C4-2B (cell line): Measurements from ENCODE around the gene SPTB.

Experiments
- H3K27ac ChIP-seq: fragments of 450-650 bp; 2 replicates; pipeline ENCODE4 v1.5.1; 2017
- CTCF ChIP-seq: fragments of 450-650 bp; conservative IDR thresholded peaks from 2 replicates; pipeline ENCODE4 v1.5.1; 2017; ENCODE audit warnings: mild to moderate bottlenecking
- ZFX ChIP-seq: fragments of 450-650 bp; IDR thresholded peaks from 2 replicates; pipeline ENCODE4 v1.6.1; 2017

SPTB gene

DNA sequence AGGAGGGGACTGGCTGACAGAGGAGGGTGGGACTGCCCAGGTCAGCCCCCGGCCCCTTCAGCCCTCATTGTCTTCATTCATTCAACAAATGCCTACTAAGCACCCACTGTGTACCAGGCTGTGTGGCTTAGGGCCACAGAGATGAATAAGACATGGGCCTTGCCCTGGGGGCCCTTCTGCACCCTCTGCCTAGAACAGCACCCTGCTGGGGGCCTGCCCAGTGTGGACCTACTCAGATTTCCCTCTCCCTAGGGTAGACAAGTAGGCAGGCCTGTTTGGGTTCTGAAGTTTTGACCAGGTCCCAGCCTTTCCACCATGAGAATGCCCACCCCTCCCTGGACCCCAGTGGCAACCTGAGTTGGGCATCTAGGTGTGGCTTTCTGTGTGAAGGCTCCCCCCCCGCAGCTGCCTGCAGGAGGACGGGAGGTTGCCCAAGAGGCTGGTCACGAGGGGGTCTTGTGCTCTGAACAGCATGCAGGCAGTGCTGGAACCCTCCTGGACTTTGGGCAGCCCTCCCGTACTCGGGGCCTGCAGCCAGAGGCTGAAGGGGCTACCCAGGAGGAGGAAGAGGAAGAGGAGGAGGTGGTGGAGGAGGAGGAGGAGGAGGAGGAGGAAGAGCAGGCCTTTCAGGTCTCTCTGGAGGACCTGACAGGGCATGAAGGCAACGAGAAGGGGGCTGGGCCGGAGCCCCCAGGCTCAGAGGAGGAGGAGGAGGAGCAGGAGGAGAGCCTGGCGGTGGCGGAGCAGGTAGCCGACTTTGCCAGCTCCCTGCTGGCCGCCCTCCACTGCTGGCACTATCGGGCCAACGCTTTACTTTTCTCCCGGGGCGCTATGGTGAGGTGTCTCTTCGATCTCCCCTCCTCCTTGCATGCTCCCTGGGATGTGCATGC lies 142.1 kb downstream of the SPTB start:
- H3K27ac ChIP-seq = peak overlapping the region; percentile 49
- TF ChIP-seq CTCF (no peak), ZFX (no peak)

- peak overlapping the region; percentile 49 for H3K27ac ChIP-seq
- TF ChIP-seq ZFX (no peak), CTCF (no peak)
These were observed 143.2 kb downstream of the SPTB start for GRCh38 chr14:64736271-64737169.

- H3K27ac ChIP-seq = no peak overlapping the region
These were observed 144.7 kb downstream of the SPTB start for GRCh38 chr14:64734990-64735389.

DNA sequence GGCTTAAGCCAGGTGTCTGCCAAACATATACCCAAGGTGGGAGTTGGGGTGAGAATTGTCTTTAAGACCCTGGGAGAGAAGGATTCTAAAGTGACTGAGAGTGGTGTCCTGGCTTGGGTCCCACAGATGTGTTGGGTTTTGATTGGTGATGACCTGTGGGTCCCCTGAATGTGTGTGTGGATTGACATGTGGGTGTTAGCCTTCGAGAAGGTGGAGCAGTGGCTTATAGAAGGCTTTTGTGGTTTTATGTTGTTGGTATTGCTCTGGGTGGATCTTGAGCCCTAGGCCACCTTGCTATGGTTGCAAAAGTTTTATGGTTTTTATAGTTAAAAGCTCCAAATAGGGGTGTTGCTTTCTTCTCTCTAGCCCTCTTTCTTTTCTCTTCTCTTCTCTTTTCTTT lies 145.8 kb downstream of the SPTB start:
- TF ChIP-seq ZFX (no peak), CTCF (no peak)
- H3K27ac ChIP-seq = no peak overlapping the region

More at GRCh38 chr14:64734990-64735389, 144.7 kb downstream of the SPTB start:
- no peak for TF ChIP-seq ZFX
- TF ChIP-seq CTCF = no peak

GRCh38 chr14:64733321-64733720 lies 146.4 kb downstream of the SPTB start:
- no peak overlapping the region for H3K27ac ChIP-seq
- no peak for TF ChIP-seq ZFX
- no peak for TF ChIP-seq CTCF

DNA sequence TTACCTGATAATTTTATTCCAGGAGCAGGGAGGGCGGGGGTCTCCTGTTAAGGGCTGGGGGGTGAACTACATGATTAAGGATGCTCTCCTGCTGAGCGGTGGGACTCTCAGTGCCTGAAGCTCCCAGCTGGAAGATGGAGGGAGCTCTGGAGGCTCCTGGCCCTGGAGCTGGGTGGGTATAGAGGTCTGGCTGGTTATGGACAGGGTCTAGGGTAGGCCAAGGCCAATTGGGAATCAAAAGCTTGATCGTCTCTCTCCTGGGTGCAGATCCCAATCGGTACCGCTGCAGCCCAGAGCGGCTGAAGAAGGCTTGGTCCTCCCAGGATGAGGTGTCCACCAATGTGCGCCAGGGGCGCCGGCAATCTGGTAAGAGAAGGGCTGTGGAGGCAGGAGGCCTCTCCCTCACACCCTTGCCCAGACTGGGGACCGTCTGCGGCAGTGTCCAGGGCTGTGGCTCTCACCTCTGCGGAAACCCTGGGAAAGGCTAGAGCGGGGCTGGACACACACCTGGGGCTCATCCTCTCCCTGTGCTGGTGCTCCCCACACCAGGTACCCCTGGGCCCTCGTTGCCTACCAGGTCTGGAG lies 147.1 kb downstream of the SPTB start:
- H3K27ac ChIP-seq = no peak overlapping the region
- TF ChIP-seq ZFX (no peak), CTCF (no peak)
